Breast epithelium (tissue), 3 donors: ENCODE data around the gene CST4.

Experiments used
- POLR2A ChIP-seq: fragments of 450-650 bp; IDR thresholded peaks from one replicate; pipeline ENCODE4 v1.6.1; 2016; ENCODE audit warnings: antibody characterized with exemption, mild to moderate bottlenecking, moderate library complexity
- POLR2AphosphoS5 ChIP-seq, 3 donors: sonication (generic); formaldehyde crosslinking; IDR thresholded peaks; one replicate each; pipeline ENCODE4 v1.6.1; 2017; ENCODE audit warnings: antibody characterized with exemption in 3 of 3
- TF ChIP-seq, protein P1 (sequence below), 3 donors: fragments of 450-650 bp; IDR thresholded peaks; one replicate each; pipeline ENCODE4 v1.5.1; 2016 to 2017; ENCODE audit warnings: antibody characterized with exemption in 3 of 3, mild to moderate bottlenecking in 3 of 3, moderate library complexity in 3 of 3

DNA sequence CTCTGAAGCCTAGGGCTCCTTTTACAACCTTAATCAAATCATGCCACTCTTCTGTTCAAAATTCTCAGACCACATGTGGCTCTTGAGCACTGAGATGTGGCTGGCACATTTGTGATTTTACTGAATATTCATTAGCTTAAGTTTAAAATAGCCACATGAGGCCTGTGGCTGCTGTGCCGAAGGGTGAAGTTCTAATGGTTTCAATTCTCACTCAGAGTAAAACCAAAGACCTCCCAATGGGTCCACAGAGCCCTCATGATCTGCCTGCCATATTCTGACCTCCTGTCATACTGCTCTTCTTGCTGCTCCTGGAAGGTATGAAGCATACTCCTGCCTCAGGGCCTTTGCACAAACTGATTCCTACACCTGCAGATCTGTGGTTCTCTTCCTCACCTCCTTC lies 43.3 kb downstream of the CST4 start:
- TF ChIP-seq, protein P1, sequence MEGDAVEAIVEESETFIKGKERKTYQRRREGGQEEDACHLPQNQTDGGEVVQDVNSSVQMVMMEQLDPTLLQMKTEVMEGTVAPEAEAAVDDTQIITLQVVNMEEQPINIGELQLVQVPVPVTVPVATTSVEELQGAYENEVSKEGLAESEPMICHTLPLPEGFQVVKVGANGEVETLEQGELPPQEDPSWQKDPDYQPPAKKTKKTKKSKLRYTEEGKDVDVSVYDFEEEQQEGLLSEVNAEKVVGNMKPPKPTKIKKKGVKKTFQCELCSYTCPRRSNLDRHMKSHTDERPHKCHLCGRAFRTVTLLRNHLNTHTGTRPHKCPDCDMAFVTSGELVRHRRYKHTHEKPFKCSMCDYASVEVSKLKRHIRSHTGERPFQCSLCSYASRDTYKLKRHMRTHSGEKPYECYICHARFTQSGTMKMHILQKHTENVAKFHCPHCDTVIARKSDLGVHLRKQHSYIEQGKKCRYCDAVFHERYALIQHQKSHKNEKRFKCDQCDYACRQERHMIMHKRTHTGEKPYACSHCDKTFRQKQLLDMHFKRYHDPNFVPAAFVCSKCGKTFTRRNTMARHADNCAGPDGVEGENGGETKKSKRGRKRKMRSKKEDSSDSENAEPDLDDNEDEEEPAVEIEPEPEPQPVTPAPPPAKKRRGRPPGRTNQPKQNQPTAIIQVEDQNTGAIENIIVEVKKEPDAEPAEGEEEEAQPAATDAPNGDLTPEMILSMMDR (IDR thresholded peaks at IDR 0.05): no peak
- TF ChIP-seq POLR2AphosphoS5 (IDR thresholded peaks at IDR 0.05) (no peak), POLR2A (no peak)
